A549 (cell line): ENCODE results near the gene EFEMP1. TPM values are rescaled to one million over a fixed set of nuclear protein-coding genes. Genes with fewer than 3 reads are reported as not detected.

Source experiments
- ATAC-seq, 2 experiments: fragments of 200-7000 bp in 1 of 2; fragments of >200 bp in 1 of 2; cut with Nextera tagmentation in 1 of 2; cut with Tn5 transposase in 1 of 2; 3 replicates each; pipeline versions ENCODE4 v1.8.0 to v1.9.1; 2018 to 2020; ENCODE audit warnings: mild to moderate bottlenecking in 1 of 2, moderate library complexity in 1 of 2
- CTCF ChIA-PET: fragments of 300-600 bp; sonication (Branson Sonifier 250); formaldehyde crosslinking; extraction: SDS; loops from one replicate; lab custom pipeline; 2021; ENCODE audit warnings: antibody characterized with exemption, inconsistent platforms; lab: Yijun Ruan, JAX
- POLR2A ChIA-PET: fragments of 350-600 bp; formaldehyde crosslinking; extraction: SDS; loops from one replicate; lab custom pipeline; 2021; ENCODE audit warnings: antibody characterized with exemption, inconsistent platforms; lab: Yijun Ruan, JAX
- DNase-seq, 2 experiments: peaks; one replicate each; pipeline versions ENCODE4 v3.0.0 to v3.0.0-alpha.2; 2011 to 2016; ENCODE audit warnings: low read depth in 1 of 2, low spot score in 1 of 2
- FAIRE-seq: peaks from 2 replicates; lab custom pipeline; 2011; peaks lifted over from hg19 to GRCh38; lab: Jason Lieb, UNC
- H3K27ac ChIP-seq, 2 experiments: fragments of >200 bp; sonication (Bioruptor Twin); formaldehyde crosslinking; 3 replicates each; pipeline ENCODE4 v1.5.1; 2016 to 2017
- H3K4me1 ChIP-seq: fragments of >200 bp; sonication (Bioruptor Twin); formaldehyde crosslinking; 3 replicates; pipeline ENCODE4 v1.6.1; 2016
- H3K4me2 ChIP-seq: fragments of >200 bp; sonication (Bioruptor Twin); formaldehyde crosslinking; 3 replicates; pipeline ENCODE4 v1.6.1; 2016
- H3K4me3 ChIP-seq: fragments of >200 bp; sonication (Bioruptor Twin); formaldehyde crosslinking; 3 replicates; pipeline ENCODE4 v1.5.1; 2016
- H3K9me3 ChIP-seq: fragments of >200 bp; sonication (Bioruptor Twin); formaldehyde crosslinking; 3 replicates; pipeline ENCODE4 v1.6.1; 2016
- ATOH8 ChIP-seq: fragments of 250-450 bp; sonication (Bioruptor Pico); IDR thresholded peaks from 2 replicates; pipeline ENCODE4 v1.5.0; 2020; ENCODE audit warnings: low read depth, mild to moderate bottlenecking, moderate library complexity
- BCL3 ChIP-seq: fragments of >200 bp; sonication (Bioruptor Twin); formaldehyde crosslinking; IDR thresholded peaks from 3 replicates; pipeline ENCODE4 v1.6.1; 2016
- BHLHE40 ChIP-seq: IDR thresholded peaks from 2 replicates; pipeline ENCODE4 v1.6.1; 2012; ENCODE audit warnings: low read depth, low read length, inconsistent platforms
- CEBPB ChIP-seq, 2 experiments: fragments of >200 bp in 1 of 2; sonication (Bioruptor Twin) in 1 of 2; formaldehyde crosslinking in 1 of 2; IDR thresholded peaks; 2 replicates each; pipeline ENCODE4 v1.6.1; 2012 to 2016
- EP300 ChIP-seq, 2 experiments: fragments of >200 bp; sonication (Bioruptor Twin); formaldehyde crosslinking; IDR thresholded peaks; 2 replicates in 1 of 2; 3 replicates in 1 of 2; pipeline ENCODE4 v1.6.1; 2016 to 2017
- FOSL2 ChIP-seq, 2 experiments: fragments of 450-650 bp in 1 of 2; fragments of >200 bp in 1 of 2; sonication (Bioruptor Twin) in 1 of 2; formaldehyde crosslinking; IDR thresholded peaks; 2 replicates each; pipeline versions ENCODE4 v1.5.0 to v1.6.1; 2016 to 2020; ENCODE audit warnings: mild to moderate bottlenecking in 1 of 2, moderate library complexity in 1 of 2
- FOXS1 ChIP-seq: fragments of 250-450 bp; sonication (Bioruptor Pico); IDR thresholded peaks from 2 replicates; pipeline ENCODE4 v1.5.0; 2020; ENCODE audit warnings: mild to moderate bottlenecking, moderate library complexity
- GATA3 ChIP-seq: IDR thresholded peaks from 2 replicates; pipeline ENCODE4 v1.6.1; 2012; ENCODE audit warnings: borderline replicate concordance
- HES2 ChIP-seq: fragments of >200 bp; sonication (Bioruptor Twin); formaldehyde crosslinking; IDR thresholded peaks from 2 replicates; pipeline ENCODE4 v1.6.1; 2016
- HOXB13 ChIP-seq: fragments of 250-450 bp; sonication (Bioruptor Pico); IDR thresholded peaks from 2 replicates; pipeline ENCODE4 v1.5.0; 2020; ENCODE audit warnings: low read depth, mild to moderate bottlenecking, moderate library complexity
- HOXB5 ChIP-seq: fragments of 250-450 bp; sonication (Bioruptor Pico); IDR thresholded peaks from 2 replicates; pipeline ENCODE4 v1.5.0; 2020; ENCODE audit warnings: mild to moderate bottlenecking, moderate library complexity
- JUN ChIP-seq, 2 experiments: fragments of >200 bp; sonication (Bioruptor Twin); formaldehyde crosslinking; IDR thresholded peaks; 2 replicates in 1 of 2; 3 replicates in 1 of 2; pipeline ENCODE4 v1.6.1; 2016 to 2017
- JUNB ChIP-seq: fragments of >200 bp; sonication (Bioruptor Twin); formaldehyde crosslinking; IDR thresholded peaks from 2 replicates; pipeline ENCODE4 v1.6.1; 2016
- MAX ChIP-seq: IDR thresholded peaks from 2 replicates; pipeline ENCODE4 v1.6.1; 2012
- MAZ ChIP-seq: fragments of 150-350 bp; IDR thresholded peaks from 2 replicates; pipeline ENCODE4 v1.6.1; 2014; ENCODE audit warnings: antibody characterized with exemption, low read depth, low read length, borderline replicate concordance
- NR3C1 ChIP-seq: fragments of >200 bp; sonication (Bioruptor Twin); formaldehyde crosslinking; IDR thresholded peaks from 3 replicates; pipeline ENCODE4 v1.6.1; 2017
- PBX3 ChIP-seq: IDR thresholded peaks from 2 replicates; pipeline ENCODE4 v1.6.1; 2012
- PHF8 ChIP-seq: fragments of 200-600 bp; sonication (generic); IDR thresholded peaks from 2 replicates; pipeline ENCODE4 v1.6.1; 2016; ENCODE audit warnings: low read depth, mild to moderate bottlenecking, antibody characterized with exemption, moderate library complexity, borderline replicate concordance
- POLR2AphosphoS2 ChIP-seq: conservative IDR thresholded peaks from 2 replicates; pipeline ENCODE4 v1.6.1; 2012; ENCODE audit warnings: low read length, improper control_type of control experiment, inconsistent platforms
- RAD21 ChIP-seq, 2 experiments: fragments of >200 bp in 1 of 2; sonication (Bioruptor Twin) in 1 of 2; formaldehyde crosslinking in 1 of 2; IDR thresholded peaks in 1 of 2; conservative IDR thresholded peaks in 1 of 2; 2 replicates in 1 of 2; 3 replicates in 1 of 2; pipeline ENCODE4 v1.6.1; 2012 to 2018; ENCODE audit warnings: inconsistent platforms in 1 of 2
- RARB ChIP-seq: fragments of 250-450 bp; sonication (Bioruptor Pico); IDR thresholded peaks from 2 replicates; pipeline ENCODE4 v1.8.0; 2021; ENCODE audit warnings: mild to moderate bottlenecking, moderate library complexity
- REST ChIP-seq: fragments of 200-600 bp; sonication (generic); IDR thresholded peaks from 2 replicates; pipeline ENCODE4 v1.6.1; 2016; ENCODE audit warnings: antibody characterized with exemption, mild to moderate bottlenecking, moderate library complexity
- RFX5 ChIP-seq: fragments of 450-650 bp; IDR thresholded peaks from 2 replicates; pipeline ENCODE4 v1.7.1; 2014; ENCODE audit warnings: antibody characterized with exemption, mild to moderate bottlenecking, moderate library complexity
- SMC3 ChIP-seq: fragments of >200 bp; sonication (Bioruptor Twin); formaldehyde crosslinking; IDR thresholded peaks from 3 replicates; pipeline ENCODE4 v1.6.1; 2018; ENCODE audit warnings: inconsistent platforms
- ZFP36 ChIP-seq: fragments of 450-650 bp; IDR thresholded peaks from 2 replicates; pipeline ENCODE4 v1.6.1; 2014; ENCODE audit warnings: borderline replicate concordance; ENCODE audit not compliant: partially characterized antibody
- WGBS: methylation state at CpG from one replicate; pipeline ENCODE4 v1.1.6; 2017; ENCODE audit errors: missing lambda C conversion rate; 5-methylcytosine and 5-hydroxymethylcytosine counted together
- polyA plus RNA-seq, 4 experiments: library from polyadenylated mRNA; depleted of rRNA in 3 of 4; stranded (reverse); fragments of >200 nt; fragmentation: RNase III in 1 of 4; extraction: RNeasy Plus Mini Kit Qiagen cat#74134 plus additional on column Dnase treatment in 1 of 4; gene quantifications; 2 replicates in 3 of 4; 3 replicates in 1 of 4; pipeline ENCODE4 v1.2.3, GENCODE V29; 2011 to 2017

EFEMP1 gene
- polyA plus RNA-seq, 2 of the 4 experiments (the other 2 are of a cell fraction), result 48.5 to 59.2 TPM

- POLR2A ChIA-PET, result interaction anchor here (1.2 kb wide), 1 partner anchor 20 kb away, joined by 5 read pairs; no protein-coding TSS in a partner anchor
- Histone ChIP-seq H3K4me3 (no peak overlapping the region), H3K27ac (peak overlapping the region; percentile 76 to 85), H3K9me3 (0 out of 3 replicates have a peak, but pooled peaks cover 3% of the 10 kb centered on the region), H3K4me2 (peak overlapping the region; percentile 63)
- FAIRE-seq (no peak), DNase-seq (peak; percentile 21 to 92)
- CTCF ChIA-PET, result interaction anchor here (1.0 to 2.5 kb wide), 3 partner anchors 20 to 70 kb away, joined by 3 to 11 read pairs (median 8); no protein-coding TSS in a partner anchor
- WGBS, result 16% methylated on average over 1 of the region's 1 CpG
- TF ChIP-seq FOSL2 (IDR thresholded peaks at IDR 0.05) (peak; percentile 43; the same call in 1 of the 2 replicates), FOSL2 (CRISPR knock-in tag; IDR thresholded peaks at IDR 0.05) (peak; percentile 90), SMC3 (peak; percentile 45; the same call in 2 of the 3 replicates), RARB (CRISPR knock-in tag) (no peak), HOXB13 (peak; percentile 71; the same call in 1 of the 2 replicates), PHF8 (no peak), EP300 (IDR thresholded peaks at IDR 0.05) (peak; percentile 66 to 71; a peak in 3 of 5 replicates), FOXS1 (CRISPR knock-in tag) (peak; percentile 61; the same call in 1 of the 2 replicates), ZFP36 (no peak), JUNB (peak; percentile 81), MAZ (no peak), REST (no peak), PBX3 (0 out of 2 replicates have a peak, but pooled peaks have one; percentile 51), CEBPB (IDR thresholded peaks at IDR 0.05) (peak; percentile 65 to 71), ATOH8 (peak; percentile 71; the same call in 1 of the 2 replicates), HES2 (peak; percentile 51; the same call in 1 of the 2 replicates), MAX (peak; percentile 76; the same call in 1 of the 2 replicates), BHLHE40 (no peak), NR3C1 (no peak), RFX5 (no peak), BCL3 (0 out of 3 replicates have a peak, but pooled peaks have one; percentile 39), RAD21 (conservative IDR thresholded peaks at IDR 0.05 in 1 of 2, IDR thresholded peaks at IDR 0.05 in 1 of 2) (peak; percentile 27 to 51; a peak in 3 of 5 replicates), JUN (IDR thresholded peaks at IDR 0.05) (peak in 1 of 2 experiments; percentile 56; a peak in 2 of 5 replicates), HOXB5 (peak; percentile 91; the same call in 1 of the 2 replicates), GATA3 (peak; percentile 96), POLR2AphosphoS2 (no peak)
- TF ChIP-seq, all 56 proteins: peak for 16
- peaks cover 69% of the 10 kb centered on the region for H3K4me1 ChIP-seq
- ATAC-seq, result peak; percentile 66 to 81
Observed at GRCh38 chr2:55842046-55842445, 81.5 kb downstream of the EFEMP1 start.
